ENCODE data around the gene SV2A.

SV2A gene

DNA sequence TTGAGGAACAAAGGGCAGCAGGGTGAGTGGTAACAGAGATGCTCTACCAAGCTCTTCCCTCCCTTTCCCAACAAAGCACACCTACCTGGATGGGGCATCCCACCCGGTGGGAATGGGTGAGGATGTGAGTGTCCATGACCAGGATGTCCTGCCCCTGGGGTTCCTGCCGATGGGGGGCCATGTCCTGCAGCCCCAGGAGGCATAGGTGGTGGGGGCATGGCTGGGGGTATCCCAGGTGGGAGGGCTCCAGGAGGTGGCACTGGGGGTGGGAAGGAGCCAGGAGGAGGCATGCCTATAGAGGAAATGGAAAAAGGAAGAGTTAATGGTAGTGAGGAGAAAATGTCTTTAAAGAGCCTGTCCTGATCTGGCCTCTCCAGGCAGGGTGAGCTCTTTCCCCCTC, 8.1 kb upstream of the SV2A start:
- TF ChIP-seq FOXA1 (IDR thresholded peaks at IDR 0.05) (no peak), NFRKB (IDR thresholded peaks at IDR 0.05) (no peak), FOXM1 (IDR thresholded peaks at IDR 0.05; ENCODE audit: borderline replicate concordance) (no peak), TARDBP (IDR thresholded peaks at IDR 0.05) (no peak), FOXK2 (IDR thresholded peaks at IDR 0.05) (no peak), SP1 (IDR thresholded peaks at IDR 0.05) (no peak), L3MBTL2 (conservative IDR thresholded peaks at IDR 0.05) (no peak), LEF1 (IDR thresholded peaks at IDR 0.05; ENCODE audit: borderline replicate concordance) (no peak), SUZ12 (IDR thresholded peaks at IDR 0.05) (no peak), ELF4 (IDR thresholded peaks at IDR 0.05) (no peak), ZNF384 (IDR thresholded peaks at IDR 0.05) (no peak)
- POLR2A ChIA-PET: interaction anchor here (0.7 to 1.1 kb wide), 2 partner anchors 13 to 40 kb away, joined by 3 to 4 read pairs; a partner anchor contains a TSS
- no peak for DNase-seq (ENCODE audit: extremely low spot score)
- CTCF ChIA-PET: interaction anchor here (0.5 kb wide), 1 partner anchor 261 kb away, joined by 3 read pairs; no protein-coding TSS in a partner anchor

DNA sequence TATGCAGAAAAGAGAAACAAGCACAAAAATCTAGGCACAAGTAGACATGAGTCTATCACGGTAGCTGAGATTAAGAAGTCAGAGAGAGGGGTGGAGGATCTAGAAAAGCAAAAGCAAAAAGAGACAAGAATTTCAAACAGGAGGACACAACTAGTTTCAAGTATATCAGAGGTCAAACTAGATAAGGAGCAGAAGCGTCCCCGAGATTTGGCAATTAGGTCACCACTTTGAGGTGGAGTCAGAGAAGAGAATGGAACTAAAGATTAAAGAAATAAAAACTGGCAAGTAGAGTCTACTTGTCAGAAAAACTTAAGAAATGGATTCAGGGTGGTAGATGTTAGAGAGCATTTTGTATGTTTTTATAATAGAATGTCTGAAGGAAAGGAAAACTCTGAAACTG, 7.7 kb upstream of the SV2A start:
- DNase-seq (ENCODE audit: extremely low spot score): no peak
- POLR2A ChIA-PET: interaction anchor here (0.7 to 1.1 kb wide), 2 partner anchors 14 to 39 kb away, joined by 3 to 4 read pairs; a partner anchor contains a TSS
- TF ChIP-seq BHLHE40 (IDR thresholded peaks at IDR 0.05; ENCODE audit: borderline replicate concordance) (no peak), LEF1 (IDR thresholded peaks at IDR 0.05; ENCODE audit: borderline replicate concordance) (no peak), ZNF384 (IDR thresholded peaks at IDR 0.05) (no peak), L3MBTL2 (conservative IDR thresholded peaks at IDR 0.05) (no peak), ELF4 (IDR thresholded peaks at IDR 0.05) (no peak), FOXA1 (IDR thresholded peaks at IDR 0.05) (no peak), ARNT (IDR thresholded peaks at IDR 0.05) (no peak), FOXK2 (IDR thresholded peaks at IDR 0.05) (no peak), FOXM1 (IDR thresholded peaks at IDR 0.05; ENCODE audit: borderline replicate concordance) (no peak), HDGF (IDR thresholded peaks at IDR 0.05; ENCODE audit: borderline replicate concordance) (no peak), CTBP1 (IDR thresholded peaks at IDR 0.05; ENCODE audit: borderline replicate concordance) (no peak), SUZ12 (IDR thresholded peaks at IDR 0.05) (no peak), TARDBP (IDR thresholded peaks at IDR 0.05) (no peak), SP1 (IDR thresholded peaks at IDR 0.05) (no peak)
- TF ChIP-seq, protein P1, sequence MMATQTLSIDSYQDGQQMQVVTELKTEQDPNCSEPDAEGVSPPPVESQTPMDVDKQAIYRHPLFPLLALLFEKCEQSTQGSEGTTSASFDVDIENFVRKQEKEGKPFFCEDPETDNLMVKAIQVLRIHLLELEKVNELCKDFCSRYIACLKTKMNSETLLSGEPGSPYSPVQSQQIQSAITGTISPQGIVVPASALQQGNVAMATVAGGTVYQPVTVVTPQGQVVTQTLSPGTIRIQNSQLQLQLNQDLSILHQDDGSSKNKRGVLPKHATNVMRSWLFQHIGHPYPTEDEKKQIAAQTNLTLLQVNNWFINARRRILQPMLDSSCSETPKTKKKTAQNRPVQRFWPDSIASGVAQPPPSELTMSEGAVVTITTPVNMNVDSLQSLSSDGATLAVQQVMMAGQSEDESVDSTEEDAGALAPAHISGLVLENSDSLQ (IDR thresholded peaks at IDR 0.05): no peak
- CTCF ChIA-PET: interaction anchor here (0.5 kb wide), 1 partner anchor 262 kb away, joined by 3 read pairs; no protein-coding TSS in a partner anchor

DNA sequence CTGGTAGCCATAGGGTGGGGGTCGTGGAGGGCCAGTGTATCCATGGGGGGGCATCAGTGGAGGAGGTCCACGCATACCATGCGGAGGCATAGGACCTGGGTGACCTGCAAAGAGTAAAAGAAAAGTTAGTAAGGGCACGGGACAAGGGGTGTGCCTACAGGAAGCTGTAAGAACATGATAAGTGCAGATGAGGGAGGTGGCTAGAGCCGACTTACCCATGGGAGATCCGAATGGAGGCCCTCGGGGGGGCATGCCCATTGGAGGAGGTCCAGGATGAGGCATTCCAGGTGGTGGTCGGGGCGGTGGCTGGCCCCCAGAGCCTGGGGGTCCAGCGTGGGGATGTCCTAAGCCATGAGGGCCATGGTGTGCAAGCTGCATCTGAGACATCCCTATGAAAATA, 6.0 kb upstream of the SV2A start:
- DNase-seq (ENCODE audit: extremely low spot score): no peak
- CTCF ChIA-PET: no interaction called here
- POLR2A ChIA-PET: interaction anchor here (1.0 kb wide), 1 partner anchor 36 kb away, joined by 3 read pairs; a partner anchor contains a TSS
- no peak for TF ChIP-seq TARDBP (IDR thresholded peaks at IDR 0.05)
- no peak for TF ChIP-seq L3MBTL2 (conservative IDR thresholded peaks at IDR 0.05)
- no peak for TF ChIP-seq LEF1 (IDR thresholded peaks at IDR 0.05; ENCODE audit: borderline replicate concordance)
- TF ChIP-seq ARNT (IDR thresholded peaks at IDR 0.05): no peak
- no peak for TF ChIP-seq ELF4 (IDR thresholded peaks at IDR 0.05)
- TF ChIP-seq SP1 (IDR thresholded peaks at IDR 0.05): no peak

DNA sequence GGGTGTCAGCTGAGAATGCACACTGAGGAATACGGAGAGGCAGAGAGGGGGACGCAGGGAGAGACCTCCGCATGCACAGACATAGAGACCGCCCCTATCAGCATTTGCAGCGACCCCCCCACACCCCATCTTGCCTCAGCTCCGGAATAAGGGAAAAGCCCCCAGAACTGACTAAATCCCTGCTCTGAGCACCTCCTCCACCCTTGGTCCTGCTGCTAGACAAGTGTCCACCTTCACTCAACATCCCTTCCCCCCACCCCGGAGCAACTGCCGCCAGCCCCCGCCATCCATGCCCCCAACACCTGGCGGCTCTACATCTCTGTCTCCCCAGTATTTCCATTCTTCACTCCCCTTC, 769 bp downstream of the SV2A start:
- ChIA-PET CTCF (no interaction called here), POLR2A (interaction anchor here (2.4 to 2.7 kb wide), 2 partner anchors 12 to 29 kb away, joined by 13 to 23 read pairs; a partner anchor contains a TSS)
- TF ChIP-seq SP1 (IDR thresholded peaks at IDR 0.05): no peak
- no peak for TF ChIP-seq SUZ12 (IDR thresholded peaks at IDR 0.05)
- TF ChIP-seq, protein P1 (IDR thresholded peaks at IDR 0.05): no peak
- no peak for TF ChIP-seq FOXA1 (IDR thresholded peaks at IDR 0.05)
- TF ChIP-seq ARNT (IDR thresholded peaks at IDR 0.05): no peak
- no peak for TF ChIP-seq BHLHE40 (IDR thresholded peaks at IDR 0.05; ENCODE audit: borderline replicate concordance)
- no peak for TF ChIP-seq ELF4 (IDR thresholded peaks at IDR 0.05)
- no peak for DNase-seq (ENCODE audit: extremely low spot score)

DNA sequence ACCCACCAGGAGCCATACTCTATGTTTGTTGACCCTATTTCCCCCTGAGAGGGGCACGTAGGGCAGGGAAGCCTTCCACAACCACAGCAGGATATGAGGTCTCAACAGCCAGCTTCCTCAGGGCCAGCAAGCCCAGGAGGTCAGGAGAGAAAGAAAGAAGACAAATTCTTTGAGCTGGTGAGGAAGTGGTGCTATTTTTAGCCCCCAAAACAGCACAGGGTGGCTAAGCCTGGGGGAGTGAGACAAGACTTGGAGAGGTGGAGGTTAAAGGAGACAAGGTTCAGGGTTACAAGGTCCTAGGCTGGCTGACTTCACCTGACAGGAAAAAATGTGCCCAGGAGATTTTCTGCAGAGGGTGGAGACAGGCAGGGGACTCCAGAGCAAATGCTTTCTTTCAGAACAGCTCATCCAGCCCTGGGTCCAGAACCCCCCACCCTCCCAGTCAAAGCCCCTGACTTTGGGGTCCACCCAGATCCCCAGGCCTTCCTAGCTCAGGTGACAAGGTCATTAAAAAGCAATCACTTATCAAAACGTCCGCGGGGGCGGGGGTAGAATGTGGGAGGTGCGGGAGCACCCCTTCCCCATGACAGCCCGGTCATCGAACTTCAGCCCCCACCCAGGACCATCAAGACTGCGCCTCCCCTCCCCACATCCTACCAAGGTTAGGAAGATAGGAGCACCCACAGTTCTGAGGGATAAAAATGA, 1.3 kb downstream of the SV2A start:
- POLR2A ChIA-PET: interaction anchor here (1.1 to 2.7 kb wide), 4 partner anchors 13 to 95 kb away, joined by 3 to 23 read pairs (median 8); a partner anchor contains a TSS
- no peak for DNase-seq (ENCODE audit: extremely low spot score)

More for the DNA sequence above, 1.3 kb downstream of the SV2A start:
- CTCF ChIA-PET: no interaction called here
- TF ChIP-seq NFRKB (IDR thresholded peaks at IDR 0.05) (no peak), ARNT (IDR thresholded peaks at IDR 0.05) (no peak), TARDBP (IDR thresholded peaks at IDR 0.05) (no peak), L3MBTL2 (conservative IDR thresholded peaks at IDR 0.05) (no peak), BHLHE40 (IDR thresholded peaks at IDR 0.05; ENCODE audit: borderline replicate concordance) (no peak), FOXK2 (IDR thresholded peaks at IDR 0.05) (no peak), HDGF (IDR thresholded peaks at IDR 0.05; ENCODE audit: borderline replicate concordance) (no peak), SP1 (IDR thresholded peaks at IDR 0.05) (no peak), SUZ12 (IDR thresholded peaks at IDR 0.05) (no peak), FOXM1 (IDR thresholded peaks at IDR 0.05; ENCODE audit: borderline replicate concordance) (no peak), ZNF384 (IDR thresholded peaks at IDR 0.05) (no peak), ELF4 (IDR thresholded peaks at IDR 0.05) (no peak), CTBP1 (IDR thresholded peaks at IDR 0.05; ENCODE audit: borderline replicate concordance) (no peak), LEF1 (IDR thresholded peaks at IDR 0.05; ENCODE audit: borderline replicate concordance) (no peak), FOXA1 (IDR thresholded peaks at IDR 0.05) (no peak)
- TF ChIP-seq, protein P1 (IDR thresholded peaks at IDR 0.05): no peak
